Measurements from ENCODE around the gene HSPA1L.
"Not testable (repeated sequence)": the region's sequence is repeated elsewhere in the genome, so short reads cannot be mapped to it uniquely, and the experiment has no call there.

Gene HSPA1L

DNA sequence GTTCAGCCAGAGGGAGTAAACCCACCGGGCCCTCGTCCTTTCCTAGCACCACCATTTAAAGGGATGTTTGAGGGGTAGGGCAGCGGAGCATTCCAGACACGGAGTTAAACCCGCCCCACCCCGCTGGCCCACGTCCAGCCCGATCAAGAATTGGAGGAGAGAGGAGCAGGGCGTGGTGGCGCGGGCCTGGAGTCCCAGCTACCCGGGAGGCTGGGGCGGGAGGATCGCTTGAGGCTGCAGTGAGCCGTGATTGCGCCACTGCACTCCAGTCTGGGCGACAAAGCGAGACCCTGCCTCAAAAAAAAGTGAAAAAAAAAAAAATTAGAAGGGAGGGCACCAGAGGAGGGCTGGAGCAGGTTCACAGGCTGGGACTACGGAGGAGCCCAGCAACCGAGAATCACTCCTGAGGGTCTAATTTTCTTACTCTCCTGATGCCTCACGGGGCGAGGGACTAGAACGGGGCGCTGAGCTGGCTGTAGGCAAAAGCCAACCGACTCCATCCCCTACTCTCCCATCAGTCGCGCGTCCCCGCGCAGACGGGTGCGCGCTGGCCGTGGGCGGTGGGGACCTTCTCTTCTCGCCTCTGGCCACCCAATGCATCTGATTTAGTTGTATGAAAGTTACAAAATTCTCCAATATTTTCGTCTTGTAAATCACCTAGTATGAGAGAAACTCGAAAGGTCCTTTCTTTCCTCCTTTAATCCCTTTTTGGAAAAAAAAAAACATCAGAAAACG, 6.4 kb upstream of the HSPA1L start:
- peak overlapping the region; percentile 89 for H2AFZ ChIP-seq (ENCODE audit: low read depth, low read length, severe bottlenecking)

GRCh38 chr6:31820399-31820798, 5.3 kb upstream of the HSPA1L start:
- H3K9me3 ChIP-seq (ENCODE audit: insufficient read depth, low read length); H3F3A ChIP-seq (ENCODE audit: insufficient read depth); H3K27ac ChIP-seq (ENCODE audit: low read depth, low read length): not testable (repeated sequence)

More for the DNA sequence above, 6.4 kb upstream of the HSPA1L start:
- H3K36me3 ChIP-seq (ENCODE audit: low read length): no peaks in the 10 kb centered on the region
- H3K79me2 ChIP-seq (ENCODE audit: insufficient read depth, low read length): no peaks in the 10 kb centered on the region
- peak overlapping the region; percentile 73 for H3K4me2 ChIP-seq (ENCODE audit: low read depth, low read length, poor library complexity, severe bottlenecking)
- H3K9me3 ChIP-seq (ENCODE audit: insufficient read depth, low read length): no peaks in the 10 kb centered on the region
- TF ChIP-seq, protein P1, sequence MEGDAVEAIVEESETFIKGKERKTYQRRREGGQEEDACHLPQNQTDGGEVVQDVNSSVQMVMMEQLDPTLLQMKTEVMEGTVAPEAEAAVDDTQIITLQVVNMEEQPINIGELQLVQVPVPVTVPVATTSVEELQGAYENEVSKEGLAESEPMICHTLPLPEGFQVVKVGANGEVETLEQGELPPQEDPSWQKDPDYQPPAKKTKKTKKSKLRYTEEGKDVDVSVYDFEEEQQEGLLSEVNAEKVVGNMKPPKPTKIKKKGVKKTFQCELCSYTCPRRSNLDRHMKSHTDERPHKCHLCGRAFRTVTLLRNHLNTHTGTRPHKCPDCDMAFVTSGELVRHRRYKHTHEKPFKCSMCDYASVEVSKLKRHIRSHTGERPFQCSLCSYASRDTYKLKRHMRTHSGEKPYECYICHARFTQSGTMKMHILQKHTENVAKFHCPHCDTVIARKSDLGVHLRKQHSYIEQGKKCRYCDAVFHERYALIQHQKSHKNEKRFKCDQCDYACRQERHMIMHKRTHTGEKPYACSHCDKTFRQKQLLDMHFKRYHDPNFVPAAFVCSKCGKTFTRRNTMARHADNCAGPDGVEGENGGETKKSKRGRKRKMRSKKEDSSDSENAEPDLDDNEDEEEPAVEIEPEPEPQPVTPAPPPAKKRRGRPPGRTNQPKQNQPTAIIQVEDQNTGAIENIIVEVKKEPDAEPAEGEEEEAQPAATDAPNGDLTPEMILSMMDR (IDR thresholded peaks at IDR 0.05; ENCODE audit: insufficient read depth, low read length, poor library complexity, severe bottlenecking): no peak
- TF ChIP-seq EZH2phosphoT487 (conservative IDR thresholded peaks at IDR 0.05; ENCODE audit: low read length): no peak
- H3K9ac ChIP-seq (ENCODE audit: low read length): peak overlapping the region; percentile 65
- H3K9me2 ChIP-seq (replicated peaks; ENCODE audit: insufficient read depth, low read length): no peaks in the 10 kb centered on the region
- H3F3A ChIP-seq (ENCODE audit: insufficient read depth): peaks cover 4% of the 10 kb centered on the region; the same call in 1 of the 2 replicates
- peak overlapping the region; percentile 44; the same call in 1 of the 2 replicates for H3K27ac ChIP-seq (ENCODE audit: low read depth, low read length)
- H4K20me1 ChIP-seq (ENCODE audit: low read depth, low read length): no peaks in the 10 kb centered on the region
- H3K4me3 ChIP-seq (ENCODE audit: insufficient read depth, low read length, poor library complexity, severe bottlenecking): peak overlapping the region; percentile 63
- no peaks in the 10 kb centered on the region for H3K27me3 ChIP-seq (ENCODE audit: low read length)

DNA sequence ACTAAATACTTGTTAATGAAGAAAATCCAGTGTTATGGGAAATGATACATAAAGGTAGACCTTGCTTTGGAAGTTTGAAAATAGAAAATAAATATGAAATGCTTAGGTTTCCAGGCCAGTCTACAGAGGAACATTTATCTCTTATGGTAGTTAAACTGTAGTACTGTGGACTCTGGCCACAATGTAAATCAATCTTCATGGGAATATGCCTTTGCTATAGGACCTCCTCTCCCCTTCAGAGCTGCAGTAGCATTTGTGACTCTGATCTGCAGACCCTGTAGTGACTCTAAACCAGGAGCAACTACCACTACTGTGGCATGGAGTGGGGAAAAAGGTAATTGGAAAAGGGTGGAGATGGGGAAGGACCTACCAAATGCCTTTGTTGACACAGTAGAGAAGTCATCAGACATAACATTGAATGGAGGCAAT, 4.8 kb upstream of the HSPA1L start:
- Histone ChIP-seq H3F3A (ENCODE audit: insufficient read depth) (peaks cover 4% of the 10 kb centered on the region; the same call in 1 of the 2 replicates), H3K36me3 (ENCODE audit: low read length) (no peaks in the 10 kb centered on the region), H3K9me2 (replicated peaks; ENCODE audit: insufficient read depth, low read length) (no peaks in the 10 kb centered on the region), H3K4me2 (ENCODE audit: low read depth, low read length, poor library complexity, severe bottlenecking) (no peak overlapping the region), H3K9ac (ENCODE audit: low read length) (no peak overlapping the region), H3K27me3 (ENCODE audit: low read length) (no peaks in the 10 kb centered on the region), H3K27ac (ENCODE audit: low read depth, low read length) (no peak overlapping the region), H3K9me3 (ENCODE audit: insufficient read depth, low read length) (no peaks in the 10 kb centered on the region), H3K79me2 (ENCODE audit: insufficient read depth, low read length) (no peaks in the 10 kb centered on the region), H4K20me1 (ENCODE audit: low read depth, low read length) (no peaks in the 10 kb centered on the region), H2AFZ (ENCODE audit: low read depth, low read length, severe bottlenecking) (no peak overlapping the region), H3K4me3 (ENCODE audit: insufficient read depth, low read length, poor library complexity, severe bottlenecking) (no peak overlapping the region)
- TF ChIP-seq EZH2phosphoT487 (conservative IDR thresholded peaks at IDR 0.05; ENCODE audit: low read length): no peak
- TF ChIP-seq, protein P1 (IDR thresholded peaks at IDR 0.05; ENCODE audit: insufficient read depth, low read length, poor library complexity, severe bottlenecking): no peak

More at GRCh38 chr6:31820399-31820798, 5.3 kb upstream of the HSPA1L start:
- H3K36me3 ChIP-seq (ENCODE audit: low read length); H3K27me3 ChIP-seq (ENCODE audit: low read length); H3K79me2 ChIP-seq (ENCODE audit: insufficient read depth, low read length); H3K9me2 ChIP-seq (replicated peaks; ENCODE audit: insufficient read depth, low read length); H4K20me1 ChIP-seq (ENCODE audit: low read depth, low read length); H2AFZ ChIP-seq (ENCODE audit: low read depth, low read length, severe bottlenecking); H3K9ac ChIP-seq (ENCODE audit: low read length); H3K4me3 ChIP-seq (ENCODE audit: insufficient read depth, low read length, poor library complexity, severe bottlenecking); H3K4me2 ChIP-seq (ENCODE audit: low read depth, low read length, poor library complexity, severe bottlenecking): not testable (repeated sequence)

DNA sequence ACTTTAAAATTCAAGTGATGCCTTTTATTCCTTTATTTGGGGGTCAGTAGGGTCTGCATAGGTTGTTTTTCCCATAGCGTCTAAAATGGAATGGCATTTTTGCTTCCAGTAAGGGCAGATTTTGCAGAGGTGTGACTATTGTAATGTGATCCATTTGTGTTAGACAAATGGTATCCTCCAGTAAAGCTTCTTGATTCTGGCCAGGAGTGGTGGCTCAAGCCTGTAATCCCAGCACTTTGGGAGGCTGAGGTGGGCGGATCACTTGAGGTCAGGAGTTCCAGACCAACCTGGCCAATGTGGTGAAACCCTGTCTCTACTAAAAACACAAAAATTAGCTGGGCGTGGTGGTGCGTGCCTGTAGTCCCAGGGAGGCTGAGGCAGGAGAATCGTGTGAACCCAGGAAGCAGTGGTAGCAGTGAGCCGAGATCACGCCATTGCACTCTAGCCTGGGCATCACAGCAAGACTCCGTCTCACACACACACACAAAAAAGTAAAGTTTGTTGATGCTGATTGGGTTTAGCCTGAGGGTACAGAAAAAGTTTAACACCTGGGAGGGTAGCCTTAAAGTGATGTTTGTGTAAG, 2.9 kb upstream of the HSPA1L start:
- H3K79me2 ChIP-seq (ENCODE audit: insufficient read depth, low read length); H3K9ac ChIP-seq (ENCODE audit: low read length); H3K4me3 ChIP-seq (ENCODE audit: insufficient read depth, low read length, poor library complexity, severe bottlenecking); H3K9me2 ChIP-seq (replicated peaks; ENCODE audit: insufficient read depth, low read length); H3K4me2 ChIP-seq (ENCODE audit: low read depth, low read length, poor library complexity, severe bottlenecking); H3K9me3 ChIP-seq (ENCODE audit: insufficient read depth, low read length); H3K36me3 ChIP-seq (ENCODE audit: low read length); H4K20me1 ChIP-seq (ENCODE audit: low read depth, low read length); H3K27me3 ChIP-seq (ENCODE audit: low read length); H3F3A ChIP-seq (ENCODE audit: insufficient read depth); H2AFZ ChIP-seq (ENCODE audit: low read depth, low read length, severe bottlenecking); H3K27ac ChIP-seq (ENCODE audit: low read depth, low read length): not testable (repeated sequence)

- H3K27me3 ChIP-seq (ENCODE audit: low read length); H4K20me1 ChIP-seq (ENCODE audit: low read depth, low read length); H3K79me2 ChIP-seq (ENCODE audit: insufficient read depth, low read length); H3K9ac ChIP-seq (ENCODE audit: low read length); H3F3A ChIP-seq (ENCODE audit: insufficient read depth); H2AFZ ChIP-seq (ENCODE audit: low read depth, low read length, severe bottlenecking); H3K36me3 ChIP-seq (ENCODE audit: low read length); H3K9me2 ChIP-seq (replicated peaks; ENCODE audit: insufficient read depth, low read length); H3K4me3 ChIP-seq (ENCODE audit: insufficient read depth, low read length, poor library complexity, severe bottlenecking); H3K9me3 ChIP-seq (ENCODE audit: insufficient read depth, low read length); H3K27ac ChIP-seq (ENCODE audit: low read depth, low read length): not testable (repeated sequence)
- H3K4me2 ChIP-seq (ENCODE audit: low read depth, low read length, poor library complexity, severe bottlenecking): peak overlapping the region; percentile 25
These were observed 2.2 kb upstream of the HSPA1L start for GRCh38 chr6:31817133-31817928.
